ENCODE measurements around the gene GRM5.
"Not testable (repeated sequence)": the region's sequence is repeated elsewhere in the genome, so short reads cannot be mapped to it uniquely, and the experiment has no call there.

The GRM5 gene

DNA sequence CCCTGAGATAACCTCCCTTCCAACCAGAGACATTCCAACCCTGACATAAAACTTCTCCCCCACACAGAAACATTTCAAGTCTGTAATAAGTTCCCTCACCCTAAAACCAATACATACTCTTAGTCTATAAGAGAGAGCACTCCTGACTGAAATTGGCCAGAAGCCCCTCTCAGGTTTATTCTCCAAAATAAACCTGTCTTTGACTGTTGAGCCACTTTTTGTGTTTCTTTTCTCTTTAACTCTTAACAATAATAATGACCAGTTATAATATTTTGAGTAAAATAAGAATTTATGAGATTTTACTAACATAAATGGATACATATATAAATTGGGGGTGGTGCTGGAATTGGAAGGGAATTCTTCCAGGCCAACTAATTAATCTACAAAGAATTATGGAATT lies 93.6 kb downstream of the GRM5 start:
- DNase-seq (ENCODE audit: low spot score) = no peak

DNA sequence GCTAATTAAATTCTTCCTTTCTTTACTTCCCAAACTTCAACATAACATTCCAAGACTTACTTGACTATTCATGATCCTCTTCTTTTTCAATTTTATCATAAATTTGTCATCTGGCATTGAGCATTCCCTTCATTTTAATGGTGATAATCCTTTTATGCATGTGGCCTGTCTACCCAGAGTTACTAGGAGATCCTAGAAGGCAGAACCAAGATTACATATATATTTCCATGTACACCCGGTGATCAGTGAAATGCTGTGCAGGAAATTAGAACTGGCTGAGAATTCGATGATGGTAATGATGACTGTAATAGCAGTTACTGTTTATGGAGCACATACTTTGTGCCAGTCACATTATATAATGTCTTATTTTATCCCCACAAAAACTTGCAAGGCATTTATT lies 104.2 kb downstream of the GRM5 start:
- not testable (repeated sequence) for DNase-seq (ENCODE audit: low spot score)

DNA sequence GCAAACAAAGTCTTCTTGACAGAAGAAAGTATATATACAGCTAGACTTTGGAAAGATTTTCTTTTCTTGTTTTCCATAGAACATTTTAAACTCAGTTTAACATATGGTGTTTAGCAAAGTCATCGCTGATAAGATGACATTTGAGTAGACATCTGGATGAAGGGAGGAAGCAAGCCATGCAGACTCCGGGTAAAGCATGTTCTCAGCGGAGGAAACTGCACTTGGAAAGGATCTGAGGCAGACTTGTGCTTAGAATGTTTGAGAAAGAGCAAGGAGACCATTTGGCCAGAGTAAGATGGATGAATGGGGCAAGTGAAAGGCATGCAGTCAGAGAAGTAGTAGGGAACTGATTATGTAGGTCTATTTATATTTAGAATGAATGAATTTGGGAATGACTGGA lies 105.9 kb downstream of the GRM5 start:
- not testable (repeated sequence) for DNase-seq (ENCODE audit: low spot score)

GRCh38 chr11:88950975-88951374 lies 114.8 kb downstream of the GRM5 start:
- no peak for DNase-seq (ENCODE audit: low spot score)

DNA sequence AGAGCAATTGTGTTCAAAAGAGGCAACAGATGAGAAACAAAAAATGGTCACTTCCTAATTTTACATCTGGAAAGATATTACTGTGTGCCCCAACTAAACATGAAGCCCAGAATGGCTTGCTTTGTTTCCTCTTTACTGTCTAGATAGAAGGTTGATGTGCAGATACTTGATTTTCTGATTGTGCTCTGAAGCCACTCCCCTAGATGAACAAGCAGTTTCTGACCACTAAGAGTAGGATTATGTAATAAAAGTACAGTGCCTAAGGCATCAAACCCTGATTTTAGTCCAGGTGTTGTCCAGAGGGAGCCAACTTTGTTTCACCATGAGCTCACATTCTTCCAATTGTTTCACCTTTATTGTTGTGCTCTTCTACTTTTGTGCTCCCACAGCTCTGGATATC lies 116.9 kb downstream of the GRM5 start:
- not testable (repeated sequence) for DNase-seq (ENCODE audit: low spot score)

DNA sequence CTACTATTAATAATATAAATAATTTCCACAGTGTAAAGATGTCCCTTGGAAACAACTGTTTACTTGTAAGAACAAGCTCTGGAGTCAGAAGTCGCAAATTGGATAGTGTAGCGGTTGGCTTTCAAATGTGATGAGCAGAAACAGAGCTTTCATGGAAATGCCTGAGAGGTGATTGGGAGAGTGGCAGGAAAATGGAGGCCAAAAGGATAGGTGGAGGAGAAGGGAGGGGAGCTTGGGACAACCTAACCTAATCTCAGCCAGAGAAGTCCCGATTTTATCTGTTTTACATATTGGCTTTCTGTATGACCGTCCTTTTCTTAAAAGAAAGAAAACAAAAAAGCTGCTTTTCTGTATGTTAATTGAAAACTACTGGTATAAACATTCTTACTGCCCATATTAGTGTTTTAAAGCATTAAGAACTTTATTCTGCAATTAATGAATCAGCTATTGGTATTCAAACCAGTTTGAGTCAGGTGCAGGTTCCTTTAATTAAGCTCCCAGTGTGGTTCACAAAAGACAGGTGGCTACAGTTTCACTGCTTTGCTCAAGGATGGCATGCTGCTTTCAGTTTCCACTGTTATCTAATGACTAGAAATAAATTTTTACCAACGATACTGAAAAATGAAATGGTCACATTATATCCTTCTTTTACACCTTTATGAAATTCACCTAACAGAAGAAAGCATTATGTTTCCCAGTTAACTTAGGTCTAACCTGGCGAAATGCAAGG lies 117.8 kb downstream of the GRM5 start:
- DNase-seq (ENCODE audit: low spot score) = not testable (repeated sequence)

DNA sequence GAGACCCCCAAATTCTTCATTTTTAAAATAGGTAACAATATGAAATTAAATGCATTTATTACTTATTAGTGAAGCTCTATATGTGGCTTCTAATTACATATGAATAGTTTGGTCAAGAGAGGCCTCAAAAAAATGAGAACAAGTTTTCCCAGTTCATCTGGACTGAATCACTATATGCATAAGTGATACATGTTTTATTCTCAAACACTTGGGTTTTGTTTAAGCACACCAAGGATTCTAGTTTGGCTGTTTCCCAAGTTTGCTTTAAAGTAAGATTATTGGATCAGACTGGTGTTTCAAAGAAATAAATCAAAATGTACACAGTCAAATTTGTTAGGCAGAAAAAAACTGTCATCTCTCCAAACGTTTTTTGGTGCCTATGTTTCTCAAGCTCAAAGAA lies 136.1 kb downstream of the GRM5 start:
- not testable (repeated sequence) for DNase-seq (ENCODE audit: low spot score)

GRCh38 chr11:88917065-88917464 lies 148.7 kb downstream of the GRM5 start:
- not testable (repeated sequence) for DNase-seq (ENCODE audit: low spot score)

DNA sequence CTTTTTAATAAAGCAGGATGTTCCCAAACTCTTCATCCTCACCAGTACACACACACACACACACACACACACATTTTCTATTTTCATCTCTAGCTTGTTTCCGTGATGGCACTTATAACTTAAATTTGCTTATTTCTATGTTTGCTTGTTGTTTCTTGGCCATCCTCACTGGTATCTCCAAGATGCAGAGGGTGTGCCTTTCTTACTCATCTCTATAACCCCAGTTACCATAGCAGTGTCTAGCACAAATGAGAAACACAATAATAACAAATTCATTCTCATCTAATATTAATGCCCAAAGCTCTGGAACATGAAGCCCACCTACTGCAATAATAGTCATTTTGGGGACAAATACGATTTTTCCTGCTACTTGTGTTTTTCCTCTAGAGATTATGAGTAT lies 156.3 kb downstream of the GRM5 start:
- no peak for DNase-seq (ENCODE audit: low spot score)

DNA sequence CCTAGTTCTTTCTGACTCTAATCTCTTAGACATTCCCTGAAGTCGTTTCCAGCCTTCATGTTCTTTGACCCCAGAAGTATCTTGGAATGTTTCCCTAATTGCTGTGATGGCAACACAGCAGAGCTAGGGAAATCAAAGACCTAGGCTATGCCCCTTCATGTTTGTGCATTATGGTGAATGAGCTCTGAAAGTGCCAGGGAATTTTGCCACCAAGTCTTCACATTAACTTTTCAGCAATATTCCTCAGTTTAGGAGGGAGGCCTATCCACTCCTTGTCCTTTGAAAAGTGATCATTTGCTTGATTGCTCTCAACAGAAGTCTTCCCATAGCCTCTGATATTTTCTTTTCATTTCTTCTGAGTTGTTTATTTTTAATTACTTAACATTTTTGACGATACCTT lies 164.3 kb downstream of the GRM5 start:
- not testable (repeated sequence) for DNase-seq (ENCODE audit: low spot score)

- not testable (repeated sequence) for DNase-seq (ENCODE audit: low spot score)
Measured at GRCh38 chr11:88888855-88889254, 176.9 kb downstream of the GRM5 start.

DNA sequence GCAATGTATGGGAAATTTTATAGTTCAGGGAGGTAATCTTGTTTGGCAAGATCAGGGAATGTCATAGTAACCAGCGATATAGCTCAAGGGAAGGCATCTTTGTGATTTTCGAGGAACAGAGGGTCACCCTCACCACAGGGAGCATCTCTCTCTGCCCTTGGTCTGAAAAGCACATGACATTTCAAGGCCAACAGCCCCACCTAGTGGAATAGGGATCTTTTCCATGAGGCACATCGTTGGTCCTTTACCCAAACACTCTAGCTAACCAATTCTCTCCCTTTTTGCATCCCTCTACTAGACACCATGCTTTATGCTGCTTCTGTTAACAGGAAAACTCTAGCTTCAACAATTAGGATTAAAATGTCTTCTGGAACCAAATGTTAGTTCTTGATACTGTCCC lies 179.0 kb downstream of the GRM5 start:
- DNase-seq (ENCODE audit: low spot score) = peak; percentile 1

GRCh38 chr11:88882800-88883199 lies 183.0 kb downstream of the GRM5 start:
- DNase-seq (ENCODE audit: low spot score) = not testable (repeated sequence)

DNA sequence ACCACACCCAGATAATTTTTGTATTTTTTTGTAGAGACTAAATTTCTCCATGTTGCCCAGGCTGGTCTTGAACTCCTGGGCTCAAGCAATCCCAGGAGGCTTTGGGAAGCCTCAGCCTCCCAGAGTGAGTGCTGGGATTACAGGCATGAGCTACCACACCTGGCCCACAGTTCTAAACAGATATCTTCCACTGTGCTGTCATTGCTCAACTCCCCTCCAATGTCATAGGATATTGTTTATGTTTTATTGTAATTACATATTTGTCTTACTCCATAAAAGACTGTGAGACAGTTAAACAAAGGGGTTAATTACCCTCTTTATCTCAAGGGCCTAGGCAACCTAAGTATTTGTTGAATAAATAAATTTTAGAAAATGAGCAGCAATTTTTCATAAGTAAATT lies 204.2 kb downstream of the GRM5 start:
- no peak for DNase-seq (ENCODE audit: low spot score)

DNA sequence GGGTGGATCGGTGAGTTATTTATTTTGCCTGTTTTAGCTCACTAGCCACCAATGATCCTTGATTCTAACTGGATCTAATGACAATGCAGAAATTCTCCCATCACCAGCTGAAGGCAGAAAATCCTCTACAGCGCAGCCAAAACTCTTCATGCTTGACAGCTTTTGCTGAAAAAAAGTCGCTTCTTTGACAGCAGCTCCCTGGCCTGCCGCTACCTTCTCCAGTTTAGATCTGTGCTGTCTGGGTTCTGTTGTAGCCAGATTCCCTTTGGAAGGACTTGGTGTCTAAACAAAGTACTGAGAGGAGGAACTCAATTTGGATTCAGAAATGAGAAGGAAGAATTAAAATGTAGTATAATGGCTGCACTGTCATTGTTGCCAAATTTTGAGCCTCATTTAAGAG lies 205.4 kb downstream of the GRM5 start:
- DNase-seq (ENCODE audit: low spot score) = not testable (repeated sequence)

- not testable (repeated sequence) for DNase-seq (ENCODE audit: low spot score)
Measured at GRCh38 chr11:88853963-88854362, 211.8 kb downstream of the GRM5 start.

GRCh38 chr11:88851547-88851946 lies 214.2 kb downstream of the GRM5 start:
- DNase-seq (ENCODE audit: low spot score) = not testable (repeated sequence)

DNA sequence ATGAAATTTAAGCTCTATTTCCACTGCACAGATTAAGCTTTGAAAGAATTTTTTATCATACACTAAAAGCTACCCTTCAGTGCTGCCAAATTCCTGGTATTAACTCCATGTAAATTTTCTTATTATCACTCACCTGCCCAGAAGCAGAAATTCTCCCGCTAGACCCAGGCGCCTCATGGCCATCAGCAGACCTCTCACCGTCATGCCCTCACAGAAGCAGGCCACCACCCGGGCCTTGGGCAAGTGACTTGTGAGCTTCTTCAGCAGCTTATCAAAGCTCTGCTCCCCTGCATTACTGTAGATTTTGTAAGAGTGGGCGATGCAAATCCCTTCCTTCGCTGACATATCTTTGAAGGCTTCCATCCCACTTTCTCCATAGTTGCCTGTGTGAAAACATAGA lies 216.0 kb downstream of the GRM5 start:
- DNase-seq (ENCODE audit: low spot score) = not testable (repeated sequence)

GRCh38 chr11:88849368-88849767 lies 216.4 kb downstream of the GRM5 start:
- no peak for DNase-seq (ENCODE audit: low spot score)

DNA sequence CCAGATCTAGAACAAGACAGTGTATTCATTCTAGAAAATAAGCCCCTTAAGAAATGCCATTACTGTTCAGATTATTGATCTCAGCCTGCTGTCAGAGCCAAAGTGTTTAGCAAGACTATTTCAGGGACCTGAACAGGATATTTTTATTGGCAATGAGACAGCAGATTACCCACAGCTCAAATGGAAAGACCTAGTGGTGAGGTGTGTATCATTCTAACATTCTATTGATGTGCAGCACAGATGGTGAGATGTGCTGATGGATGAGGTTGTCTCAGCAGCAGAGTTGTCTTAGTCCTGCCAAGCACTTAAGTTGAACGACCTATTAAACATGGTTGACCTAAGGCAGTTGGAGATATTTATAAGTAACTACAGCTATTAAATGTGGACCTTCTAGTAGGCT lies 219.5 kb downstream of the GRM5 start:
- not testable (repeated sequence) for DNase-seq (ENCODE audit: low spot score)

DNA sequence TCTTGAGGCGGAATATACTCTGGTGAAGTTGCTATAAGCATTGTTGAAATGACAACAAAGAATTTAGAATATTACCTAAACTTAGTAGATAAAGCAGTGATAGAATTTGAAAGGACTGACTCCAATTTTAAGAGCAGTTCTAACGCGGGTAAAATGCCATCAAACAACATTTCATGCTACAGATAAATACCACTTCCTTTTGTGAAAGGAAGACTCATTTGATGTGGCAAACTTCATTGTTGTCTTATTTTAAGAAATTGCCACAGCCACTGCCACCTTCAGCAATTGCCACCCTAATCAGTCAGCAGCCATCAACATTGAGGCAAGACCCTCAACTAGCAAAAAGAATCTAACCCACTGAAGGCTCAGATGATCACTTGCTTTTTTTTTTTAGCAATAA lies 220.8 kb downstream of the GRM5 start:
- not testable (repeated sequence) for DNase-seq (ENCODE audit: low spot score)

DNA sequence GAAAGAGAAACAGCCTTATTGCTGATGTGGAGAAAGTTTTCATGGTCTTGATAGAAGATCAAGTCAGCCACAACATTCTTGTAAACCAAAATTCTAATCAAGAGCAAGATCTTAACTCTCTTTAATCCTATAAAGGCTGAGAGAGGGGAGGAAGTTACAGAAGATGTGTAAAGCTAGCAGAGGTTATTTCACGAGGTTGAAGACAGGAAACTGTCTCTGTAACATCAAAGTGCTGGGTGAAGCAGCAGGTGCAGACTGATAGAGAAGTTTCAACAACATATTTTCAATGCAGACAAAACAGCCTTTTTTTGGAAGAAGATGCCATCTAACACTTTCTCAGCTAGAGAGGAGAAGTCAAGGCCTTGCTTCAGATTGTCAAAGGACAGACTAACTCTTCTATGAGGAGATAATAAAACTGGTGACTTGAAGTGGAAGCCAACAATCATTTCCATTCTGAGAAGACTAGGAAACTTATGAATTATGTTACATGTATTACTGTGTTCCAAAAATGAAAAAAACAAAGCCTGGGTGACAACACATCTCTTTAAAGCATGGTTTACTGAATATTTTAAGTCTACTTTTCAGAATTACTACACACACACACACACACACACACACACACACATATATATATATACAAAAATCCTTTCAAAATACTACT lies 221.9 kb downstream of the GRM5 start:
- not testable (repeated sequence) for DNase-seq (ENCODE audit: low spot score)

DNA sequence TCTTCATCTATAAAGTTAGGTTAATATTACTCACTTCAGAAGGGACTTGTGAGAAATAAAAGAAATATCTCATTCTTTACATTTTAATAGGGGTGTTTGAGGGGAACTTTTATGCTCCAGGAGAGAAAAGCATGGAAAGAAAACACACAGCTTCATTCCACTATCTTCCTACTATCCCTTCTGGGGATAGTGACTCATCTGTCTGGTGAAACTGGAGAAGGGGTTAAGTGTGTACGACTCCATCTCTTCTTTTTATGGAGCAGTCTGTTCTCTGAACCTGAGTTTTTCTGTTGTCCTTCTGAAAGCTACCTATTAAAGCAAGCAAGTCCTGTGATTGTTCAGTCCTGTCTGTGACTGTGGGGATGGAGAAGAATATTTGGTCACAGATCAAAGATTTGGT lies 227.6 kb downstream of the GRM5 start:
- not testable (repeated sequence) for DNase-seq (ENCODE audit: low spot score)

- DNase-seq (ENCODE audit: low spot score) = not testable (repeated sequence)
Measured at GRCh38 chr11:88835709-88836108, 230.1 kb downstream of the GRM5 start.
